Naive thymus-derived CD4-positive, alpha-beta T cell (primary cell): ENCODE measurements around the gene PRKN. TPM values are rescaled to one million over a fixed set of nuclear protein-coding genes. Genes with fewer than 3 reads are reported as not detected.
"Not testable (repeated sequence)": the region's sequence is repeated elsewhere in the genome, so short reads cannot be mapped to it uniquely, and the experiment has no call there.

Experiments used
- ATAC-seq: fragments of 150-1000 bp; cut with Tn5 transposase; 2 replicates; pipeline ENCODE4 v1.10.0; 2021; ENCODE audit warnings: mild to moderate bottlenecking, moderate library complexity
- CTCF ChIA-PET: fragments of 350-600 bp; sonication (Branson Sonifier 250); formaldehyde crosslinking; loops from one replicate; lab custom pipeline; 2021; ENCODE audit warnings: antibody characterized with exemption; lab: Charles Lee
- POLR2A ChIA-PET: fragments of 350-600 bp; sonication (Branson Sonifier 250); formaldehyde crosslinking; loops from one replicate; lab custom pipeline; 2021; ENCODE audit warnings: antibody characterized with exemption, inconsistent platforms; lab: Charles Lee
- DNase-seq, 9 donors: peaks; one replicate each; pipeline versions ENCODE4 v3.0.0 to v3.0.0-alpha.2; 2020 to 2022; ENCODE audit warnings: mixed read lengths in 1 of 9
- H3K27ac ChIP-seq: one replicate; pipeline ENCODE4 v1.7.0; 2013; ENCODE audit warnings: mild to moderate bottlenecking, low read depth, low read length, moderate library complexity
- H3K27me3 ChIP-seq, 2 donors: one replicate each; pipeline ENCODE4 v1.7.0; 2013; ENCODE audit warnings: low read length in 2 of 2, mild to moderate bottlenecking in 2 of 2, moderate library complexity in 2 of 2; ENCODE audit not compliant: control insufficient read depth in 2 of 2, insufficient read depth in 2 of 2
- H3K36me3 ChIP-seq, 3 experiments: 1 replicate in 2 of 3; 2 replicates in 1 of 3; pipeline ENCODE4 v1.7.0; 2013; ENCODE audit warnings: low read length in 3 of 3, mild to moderate bottlenecking in 3 of 3, moderate library complexity in 1 of 3; ENCODE audit not compliant: insufficient read depth in 3 of 3, control insufficient read depth in 2 of 3
- H3K4me1 ChIP-seq, 2 donors: one replicate each; pipeline ENCODE4 v1.7.0; 2013; ENCODE audit warnings: low read length in 2 of 2, mild to moderate bottlenecking in 2 of 2, moderate library complexity in 1 of 2; ENCODE audit not compliant: control insufficient read depth in 2 of 2, insufficient read depth in 2 of 2
- H3K4me3 ChIP-seq: 2 replicates; pipeline ENCODE4 v1.7.0; 2013; ENCODE audit warnings: mild to moderate bottlenecking, low read length
- H3K9me3 ChIP-seq, 3 experiments: 1 replicate in 2 of 3; 2 replicates in 1 of 3; pipeline ENCODE4 v1.7.0; 2013; ENCODE audit warnings: low read length in 3 of 3; ENCODE audit not compliant: control insufficient read depth in 2 of 3
- H3K27ac Mint-ChIP-seq, 9 donors: one replicate each; pipeline ENCODE4 v1.8.0; 2020 to 2022; ENCODE audit warnings: mixed read lengths in 9 of 9, mild to moderate bottlenecking in 8 of 9, moderate library complexity in 5 of 9, inconsistent platforms in 2 of 9
- H3K27me3 Mint-ChIP-seq, 5 donors: one replicate each; pipeline ENCODE4 v1.8.0; 2021 to 2022; ENCODE audit warnings: mixed read lengths in 5 of 5, mild to moderate bottlenecking in 1 of 5
- H3K36me3 Mint-ChIP-seq, 5 donors: one replicate each; pipeline ENCODE4 v1.8.0; 2020 to 2022; ENCODE audit warnings: mixed read lengths in 5 of 5, mild to moderate bottlenecking in 3 of 5, inconsistent platforms in 1 of 5
- H3K4me1 Mint-ChIP-seq, 7 donors: one replicate each; pipeline ENCODE4 v1.8.0; 2020 to 2022; ENCODE audit warnings: mixed read lengths in 7 of 7, mild to moderate bottlenecking in 3 of 7, inconsistent platforms in 1 of 7
- H3K4me3 Mint-ChIP-seq, 10 donors: one replicate each; pipeline ENCODE4 v1.8.0; 2020 to 2022; ENCODE audit warnings: mild to moderate bottlenecking in 10 of 10, mixed read lengths in 10 of 10, moderate library complexity in 6 of 10, inconsistent platforms in 2 of 10
- H3K9me3 Mint-ChIP-seq, 11 donors: one replicate each; pipeline ENCODE4 v1.8.0; 2020 to 2022; ENCODE audit warnings: mixed read lengths in 11 of 11, mild to moderate bottlenecking in 4 of 11, inconsistent platforms in 1 of 11, moderate library complexity in 1 of 11
- intact Hi-C, 2 donors: fragments of 100-400 bp; cut with micrococcal nuclease; formaldehyde crosslinking; loops; one replicate each; pipeline ENCODE4 v1.15.1; 2023
- polyA plus RNA-seq, 2 donors: library from polyadenylated mRNA; unstranded; fragments of 300-500 nt; fragmentation: Illumina TruSeq; gene quantifications; one replicate each; pipeline ENCODE4 v1.2.3, GENCODE V29; 2021
- total RNA-seq, 6 experiments: library from RNA in 5 of 6; stranded (reverse) in 5 of 6; gene quantifications; 1 replicate in 5 of 6; 2 replicates in 1 of 6; pipeline ENCODE4 v1.2.3 and lab custom pipeline; 2021 to 2026

The PRKN gene
- total and polyA plus RNA-seq, 7 experiments from 2014 or later = 0.44 to 10.3 (median 8.1) TPM

GRCh38 chr6:161341638-161342037, 1385.9 kb downstream of the PRKN start:
- Mint-ChIP-seq H3K27me3 (peaks cover 0 to 13% (median 5%) of the 10 kb centered on the region in 5 donors), H3K9me3 (peaks cover 0 to 5% (median 0%) of the 10 kb centered on the region in 11 donors), H3K27ac (no peak overlapping the region), H3K36me3 (peaks cover 0 to 5% (median 0%) of the 10 kb centered on the region in 5 donors), H3K4me3 (no peak overlapping the region), H3K4me1 (no peaks in the 10 kb centered on the region)
- intact Hi-C loops = no loop called here
- H3K27ac ChIP-seq = no peak overlapping the region
- no peaks in the 10 kb centered on the region for H3K36me3 ChIP-seq
- H3K9me3 ChIP-seq = no peaks in the 10 kb centered on the region
- ChIA-PET POLR2A (no interaction called here), CTCF (no interaction called here)
- no peaks in the 10 kb centered on the region for H3K4me1 ChIP-seq
- DNase-seq (no peak), ATAC-seq (no peak)
- no peaks in the 10 kb centered on the region for H3K27me3 ChIP-seq
- no peak overlapping the region for H3K4me3 ChIP-seq

GRCh38 chr6:161338015-161338414, 1389.6 kb downstream of the PRKN start:
- H3K4me1 Mint-ChIP-seq = no peaks in the 10 kb centered on the region
- ChIA-PET CTCF (no interaction called here), POLR2A (no interaction called here)

GRCh38 chr6:161336479-161336878, 1391.1 kb downstream of the PRKN start:
- Histone ChIP-seq H3K27ac (no peak overlapping the region), H3K36me3 (no peaks in the 10 kb centered on the region), H3K27me3 (no peaks in the 10 kb centered on the region), H3K4me3 (no peak overlapping the region), H3K9me3 (no peaks in the 10 kb centered on the region), H3K4me1 (no peaks in the 10 kb centered on the region)
- no peak for ATAC-seq
- POLR2A ChIA-PET = no interaction called here
- H3K27me3 Mint-ChIP-seq = peaks cover 0 to 6% (median 2%) of the 10 kb centered on the region in 5 donors
- peaks cover 0 to 9% (median 0%) of the 10 kb centered on the region in 11 donors for H3K9me3 Mint-ChIP-seq
- H3K36me3 Mint-ChIP-seq = peaks cover 0 to 5% (median 0%) of the 10 kb centered on the region in 5 donors
- no peak for DNase-seq
- CTCF ChIA-PET = no interaction called here
- H3K4me3 Mint-ChIP-seq = no peak overlapping the region
- no peaks in the 10 kb centered on the region for H3K4me1 Mint-ChIP-seq
- intact Hi-C loops = no loop called here
- no peak overlapping the region for H3K27ac Mint-ChIP-seq

More at GRCh38 chr6:161338015-161338414, 1389.6 kb downstream of the PRKN start:
- Histone ChIP-seq H3K36me3 (no peaks in the 10 kb centered on the region), H3K27me3 (no peaks in the 10 kb centered on the region), H3K9me3 (no peaks in the 10 kb centered on the region), H3K4me3 (no peak overlapping the region), H3K27ac (no peak overlapping the region), H3K4me1 (no peaks in the 10 kb centered on the region)
- intact Hi-C loops = no loop called here
- H3K27ac Mint-ChIP-seq = no peak overlapping the region
- ATAC-seq = no peak
- no peak overlapping the region for H3K4me3 Mint-ChIP-seq
- H3K9me3 Mint-ChIP-seq = peaks cover 0 to 9% (median 0%) of the 10 kb centered on the region in 11 donors
- DNase-seq = no peak
- peaks cover 2 to 12% (median 5%) of the 10 kb centered on the region in 5 donors for H3K27me3 Mint-ChIP-seq
- H3K36me3 Mint-ChIP-seq = peaks cover 0 to 5% (median 0%) of the 10 kb centered on the region in 5 donors

- peaks cover 0 to 5% (median 2%) of the 10 kb centered on the region in 5 donors for H3K27me3 Mint-ChIP-seq
- H3K4me3 ChIP-seq = no peak overlapping the region
- H3K4me3 Mint-ChIP-seq = no peak overlapping the region
- no peak overlapping the region for H3K27ac Mint-ChIP-seq
- H3K4me1 Mint-ChIP-seq = no peaks in the 10 kb centered on the region
- no peaks in the 10 kb centered on the region for H3K4me1 ChIP-seq
- POLR2A ChIA-PET = no interaction called here
- no peak for DNase-seq
- H3K9me3 ChIP-seq = no peaks in the 10 kb centered on the region
- intact Hi-C loops = no loop called here
- H3K27me3 ChIP-seq = no peaks in the 10 kb centered on the region
- H3K27ac ChIP-seq = no peak overlapping the region
- H3K9me3 Mint-ChIP-seq = peaks cover 0 to 9% (median 0%) of the 10 kb centered on the region in 11 donors
- ATAC-seq = no peak
- H3K36me3 Mint-ChIP-seq = peaks cover 0 to 5% (median 0%) of the 10 kb centered on the region in 5 donors
- no peaks in the 10 kb centered on the region for H3K36me3 ChIP-seq
- CTCF ChIA-PET = no interaction called here
Observed at GRCh38 chr6:161333410-161333809, 1394.2 kb downstream of the PRKN start.

GRCh38 chr6:161331402-161332081, 1396.0 kb downstream of the PRKN start:
- H3K4me1 Mint-ChIP-seq = not testable (repeated sequence)
- peaks cover 0 to 14% (median 0%) of the 10 kb centered on the region in 11 donors for H3K9me3 Mint-ChIP-seq

GRCh38 chr6:161327360-161327953, 1400.1 kb downstream of the PRKN start:
- H3K36me3 ChIP-seq = no peaks in the 10 kb centered on the region
- H3K9me3 Mint-ChIP-seq = peaks cover 0 to 14% (median 3%) of the 10 kb centered on the region in 11 donors
- H3K27ac ChIP-seq = no peak overlapping the region
- no peak overlapping the region for H3K4me3 ChIP-seq
- no peak for DNase-seq
- no peaks in the 10 kb centered on the region for H3K9me3 ChIP-seq
- H3K4me1 Mint-ChIP-seq = no peaks in the 10 kb centered on the region
- POLR2A ChIA-PET = no interaction called here
- no peak overlapping the region for H3K4me3 Mint-ChIP-seq
- peaks cover 0 to 2% (median 0%) of the 10 kb centered on the region in 5 donors for H3K36me3 Mint-ChIP-seq
- no peaks in the 10 kb centered on the region for H3K4me1 ChIP-seq
- no peaks in the 10 kb centered on the region for H3K27me3 ChIP-seq
- peaks cover 0 to 8% (median 5%) of the 10 kb centered on the region in 5 donors for H3K27me3 Mint-ChIP-seq
- H3K27ac Mint-ChIP-seq = no peak overlapping the region
- CTCF ChIA-PET = no interaction called here
- ATAC-seq = no peak
- intact Hi-C loops = no loop called here

More at GRCh38 chr6:161331402-161332081, 1396.0 kb downstream of the PRKN start:
- CTCF ChIA-PET = interaction anchor here (0.6 kb wide), 1 partner anchor 7 kb away, joined by 3 read pairs; no protein-coding TSS in a partner anchor
- H3K4me3 Mint-ChIP-seq, H3K4me3 ChIP-seq, H3K27me3 ChIP-seq, H3K4me1 ChIP-seq, H3K36me3 ChIP-seq, H3K27ac ChIP-seq, POLR2A ChIA-PET, DNase-seq, H3K27me3 Mint-ChIP-seq, ATAC-seq, H3K27ac Mint-ChIP-seq, intact Hi-C loops, H3K9me3 ChIP-seq, H3K36me3 Mint-ChIP-seq: not testable (repeated sequence)
